Stimulated activated CD4-positive, alpha-beta T cell treated with anti-CD3 and anti-CD28 coated beads, Interleukin-2, amount 100 ng/mL, for 24 hours (primary cell): ENCODE results near the gene UBQLN4.
"Not testable (repeated sequence)": the region's sequence is repeated elsewhere in the genome, so short reads cannot be mapped to it uniquely, and the experiment has no call there.

Source experiments
- DNase-seq, 2 donors: peaks; one replicate each; pipeline ENCODE4 v3.0.0-alpha.2; 2020

The UBQLN4 gene

GRCh38 chr1:156080863-156081179 lies 27.2 kb upstream of the UBQLN4 start:
- DNase-seq, result no peak

DNA sequence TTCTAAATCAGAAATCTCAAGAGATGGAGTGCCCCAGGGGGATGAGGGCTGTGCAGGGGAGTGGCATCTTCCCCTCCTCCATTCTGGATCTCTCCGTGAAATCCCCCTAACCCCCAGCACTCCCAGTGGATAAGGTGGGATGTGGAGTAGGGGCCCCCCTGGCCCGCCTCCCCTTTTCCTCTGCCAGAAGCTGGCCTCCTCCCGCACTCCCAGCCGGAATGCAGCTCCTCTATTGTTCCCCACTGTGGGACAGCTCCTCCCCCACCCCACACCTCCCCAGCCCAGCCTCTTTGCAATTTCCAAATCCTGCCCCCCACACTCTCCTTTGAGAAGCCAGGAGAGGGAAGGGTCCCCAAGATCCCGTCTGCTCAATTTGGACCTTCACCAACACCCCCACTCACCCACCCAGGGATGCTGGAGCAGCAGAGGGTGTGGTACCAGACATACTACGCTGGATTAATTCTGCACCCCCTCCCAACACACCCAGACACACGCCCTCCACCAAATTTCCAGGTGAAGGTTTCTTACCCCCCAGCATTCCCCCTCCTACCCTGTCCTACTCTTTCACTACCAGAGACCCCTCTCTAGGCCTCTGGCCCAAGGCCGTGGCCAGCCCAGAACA lies 26.8 kb upstream of the UBQLN4 start:
- DNase-seq, result no peak

GRCh38 chr1:156079762-156080161 lies 26.2 kb upstream of the UBQLN4 start:
- no peak for DNase-seq

DNA sequence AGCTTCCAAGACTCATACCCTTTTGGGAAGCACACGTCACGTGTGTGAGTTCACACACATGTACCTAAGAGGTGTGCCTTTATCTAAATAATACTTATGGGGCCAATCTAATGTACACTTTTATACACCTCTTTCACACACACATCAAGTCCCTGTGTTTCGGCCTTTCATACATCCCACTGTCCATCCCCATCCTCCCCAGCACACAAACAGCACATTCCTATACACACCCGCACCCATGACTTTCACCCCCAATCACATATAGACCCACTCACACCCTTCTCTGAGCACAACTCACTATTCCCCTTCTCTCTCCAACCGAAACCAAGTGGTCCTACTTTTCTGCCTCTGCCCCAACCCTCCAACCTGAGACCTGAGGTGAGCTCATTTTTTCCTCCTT lies 25.1 kb upstream of the UBQLN4 start:
- DNase-seq, result no peak

GRCh38 chr1:156077430-156077760 lies 23.8 kb upstream of the UBQLN4 start:
- DNase-seq, result no peak

DNA sequence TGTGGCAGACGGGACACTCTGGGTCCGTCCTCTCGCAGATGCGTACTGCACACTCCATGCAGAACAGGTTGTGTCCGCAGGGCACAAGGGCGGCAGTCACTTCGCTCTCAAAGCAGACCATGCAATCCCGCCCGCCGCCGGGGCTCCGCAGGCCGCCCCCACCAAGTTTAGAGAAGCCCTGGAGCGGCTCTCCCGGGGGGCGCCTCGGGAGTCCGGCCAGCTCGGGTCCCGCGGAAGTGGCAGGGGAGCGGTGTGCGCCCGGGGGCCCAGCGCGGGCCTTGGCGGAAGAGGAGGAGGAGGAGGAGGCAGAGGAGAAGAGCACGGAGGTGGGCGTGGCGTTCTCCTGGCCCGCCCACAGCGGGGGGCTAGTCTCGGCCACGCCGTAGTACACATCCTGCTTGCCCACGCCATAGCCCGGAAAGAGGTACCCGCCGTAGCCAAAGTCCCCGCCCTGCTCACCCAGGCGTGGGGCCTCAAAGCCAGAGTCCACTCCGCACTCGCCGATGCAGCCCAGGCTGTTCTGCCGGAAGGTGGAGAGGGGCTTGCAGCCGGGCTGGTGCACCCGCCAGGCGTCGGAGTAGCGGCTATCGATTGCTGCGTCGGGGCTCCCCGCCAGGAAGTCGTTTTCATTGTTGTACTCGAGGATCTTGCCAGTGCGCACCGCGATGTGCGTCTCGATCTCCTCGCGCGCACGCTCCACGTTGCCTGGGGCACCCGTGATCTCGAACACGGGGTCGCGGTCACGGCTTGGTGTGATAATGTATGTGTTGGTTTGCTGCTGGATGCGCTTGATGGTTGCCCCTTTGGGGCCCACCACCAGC lies 23.2 kb upstream of the UBQLN4 start:
- DNase-seq, result no peak

- no peak for DNase-seq
Observed at GRCh38 chr1:156075775-156076204, 22.2 kb upstream of the UBQLN4 start.

DNA sequence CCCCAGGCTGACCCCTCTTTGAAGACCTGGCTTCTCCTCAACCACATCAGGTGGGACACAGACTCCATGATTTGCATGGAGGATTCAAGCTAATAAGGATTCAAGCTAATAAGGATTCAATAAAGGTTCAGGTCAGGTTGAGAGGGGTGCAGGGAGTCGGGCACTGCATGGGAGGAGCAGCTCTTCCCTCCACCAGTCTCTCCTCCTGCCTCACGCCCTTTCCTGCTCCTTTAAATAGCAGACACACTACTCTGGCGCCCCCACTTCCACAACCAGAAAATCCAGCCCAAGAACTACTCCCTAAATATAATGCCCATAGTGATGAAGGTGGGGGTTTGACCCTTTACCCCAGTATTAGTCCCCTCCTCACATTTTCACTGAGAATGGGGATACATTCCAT lies 21.6 kb upstream of the UBQLN4 start:
- no peak for DNase-seq

- no peak for DNase-seq
Observed at GRCh38 chr1:156074661-156075060, 21.1 kb upstream of the UBQLN4 start.

- no peak for DNase-seq
Observed at GRCh38 chr1:156073740-156074139, 20.1 kb upstream of the UBQLN4 start.

- DNase-seq, result no peak
Observed at GRCh38 chr1:156073110-156073687, 19.6 kb upstream of the UBQLN4 start.

- no peak for DNase-seq
Observed at GRCh38 chr1:156072251-156072650, 18.7 kb upstream of the UBQLN4 start.

DNA sequence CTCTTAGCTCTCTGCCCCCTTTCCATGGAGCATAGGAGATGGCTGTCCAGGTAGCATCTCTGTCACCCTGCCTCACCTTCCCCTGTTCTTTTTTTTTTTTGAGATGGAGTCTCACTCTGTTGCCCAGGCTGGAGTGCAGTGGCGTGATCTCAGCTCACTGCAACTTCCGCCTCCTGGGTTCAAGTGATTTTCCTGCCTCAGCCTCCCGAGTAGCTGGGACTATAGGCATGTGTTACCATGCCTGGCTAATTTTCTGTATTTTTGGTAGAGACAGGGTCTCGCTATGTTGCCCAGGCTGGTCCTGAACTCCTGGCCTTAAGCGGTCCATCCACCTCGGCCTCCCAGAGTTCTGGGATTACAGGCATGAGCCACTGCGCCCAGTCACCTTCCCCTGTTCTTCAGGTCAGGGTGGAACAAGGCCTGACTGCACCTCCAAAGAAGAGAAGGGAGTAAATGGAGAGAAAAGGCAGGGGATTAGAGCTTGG lies 17.8 kb upstream of the UBQLN4 start:
- not testable (repeated sequence) for DNase-seq

DNA sequence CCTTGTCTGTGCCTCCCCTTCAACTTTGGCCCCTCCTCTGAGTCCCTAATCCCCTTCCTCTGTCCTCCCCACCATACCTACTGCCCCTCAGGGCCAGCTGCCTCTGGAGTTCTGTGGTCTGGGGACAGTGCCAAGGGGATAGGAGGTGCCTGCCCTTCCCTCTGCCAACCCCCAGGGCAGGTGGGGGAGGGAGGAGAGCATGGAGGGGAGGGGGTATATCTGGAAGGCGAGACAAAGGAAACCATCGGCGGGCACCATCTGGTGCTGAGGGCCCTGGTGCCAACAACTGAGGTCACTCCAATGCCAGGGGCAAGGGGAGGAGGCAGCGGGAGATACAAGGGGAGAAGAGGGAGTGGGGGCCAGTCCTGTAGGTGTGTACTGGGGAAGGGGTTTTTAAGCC lies 16.9 kb upstream of the UBQLN4 start:
- no peak for DNase-seq

DNA sequence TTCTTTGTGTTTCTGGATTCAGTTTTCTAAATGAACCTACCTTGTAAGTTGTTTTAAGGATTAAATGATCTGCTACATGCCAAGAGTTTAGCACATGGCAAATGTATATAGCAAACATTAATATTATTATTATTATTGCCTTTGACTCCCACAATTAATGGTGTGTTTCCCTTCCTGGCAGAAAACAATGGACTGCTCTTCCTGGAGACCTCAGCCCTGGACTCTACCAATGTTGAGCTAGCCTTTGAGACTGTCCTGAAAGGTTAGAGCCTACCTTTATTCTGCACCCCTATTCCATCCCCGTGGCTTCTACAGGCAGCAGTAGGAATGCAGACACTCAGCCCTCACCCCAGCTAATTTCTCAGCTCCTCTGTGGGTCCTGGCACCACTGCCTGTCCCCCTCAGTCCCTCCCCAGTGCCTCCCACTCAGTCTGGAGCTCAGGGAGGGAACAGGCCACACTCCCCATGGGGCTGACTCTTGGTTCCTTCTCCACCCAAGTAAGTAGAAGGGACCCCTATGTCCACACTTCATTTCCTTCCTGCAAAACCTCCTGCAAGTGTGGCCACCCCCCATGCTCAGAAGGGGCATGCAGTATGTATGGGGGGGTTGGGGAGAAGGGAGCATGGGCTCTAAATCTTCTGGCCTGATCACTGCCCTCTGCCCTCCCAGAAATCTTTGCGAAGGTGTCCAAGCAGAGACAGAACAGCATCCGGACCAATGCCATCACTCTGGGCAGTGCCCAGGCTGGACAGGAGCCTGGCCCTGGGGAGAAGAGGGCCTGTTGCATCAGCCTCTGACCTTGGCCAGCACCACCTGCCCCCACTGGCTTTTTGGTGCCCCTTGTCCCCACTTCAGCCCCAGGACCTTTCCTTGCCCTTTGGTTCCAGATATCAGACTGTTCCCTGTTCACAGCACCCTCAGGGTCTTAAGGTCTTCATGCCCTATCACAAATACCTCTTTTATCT lies 16.2 kb upstream of the UBQLN4 start:
- DNase-seq, result no peak

DNA sequence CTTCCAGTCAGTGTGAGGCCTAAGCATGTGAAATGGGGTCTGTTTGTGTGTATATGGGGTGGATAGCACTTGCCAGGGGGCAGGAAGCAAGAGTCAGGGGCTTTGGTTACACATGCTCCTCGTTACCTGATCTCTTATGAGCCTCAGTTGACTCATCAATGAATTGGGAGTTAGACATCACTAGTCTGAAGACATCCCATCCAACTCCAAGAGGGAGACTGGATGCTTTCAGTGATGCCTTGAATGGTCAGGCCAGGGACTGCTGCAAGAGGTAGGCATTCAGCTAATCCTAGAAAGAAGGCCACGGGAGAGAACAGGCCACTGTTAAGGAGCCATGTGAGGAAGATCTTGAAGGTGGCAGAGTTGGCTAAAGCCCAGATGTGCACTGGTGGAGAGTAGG lies 13.7 kb upstream of the UBQLN4 start:
- no peak for DNase-seq

DNA sequence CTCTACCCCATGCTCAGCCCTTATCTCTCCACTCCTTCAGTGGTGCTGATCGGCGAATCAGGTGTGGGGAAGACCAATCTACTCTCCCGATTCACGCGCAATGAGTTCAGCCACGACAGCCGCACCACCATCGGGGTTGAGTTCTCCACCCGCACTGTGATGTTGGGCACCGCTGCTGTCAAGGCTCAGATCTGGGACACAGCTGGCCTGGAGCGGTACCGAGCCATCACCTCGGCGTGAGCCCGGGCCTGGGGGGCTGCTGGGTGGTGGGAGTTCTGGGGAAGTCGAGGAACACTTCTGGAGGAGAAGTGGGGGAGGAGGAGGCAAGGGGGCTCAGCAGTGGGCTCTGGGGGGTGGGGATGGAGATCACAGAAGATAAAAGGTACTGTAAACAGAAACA lies 12.3 kb upstream of the UBQLN4 start:
- no peak for DNase-seq

- DNase-seq, result no peak
Observed at GRCh38 chr1:156065212-156065611, 11.6 kb upstream of the UBQLN4 start.

DNA sequence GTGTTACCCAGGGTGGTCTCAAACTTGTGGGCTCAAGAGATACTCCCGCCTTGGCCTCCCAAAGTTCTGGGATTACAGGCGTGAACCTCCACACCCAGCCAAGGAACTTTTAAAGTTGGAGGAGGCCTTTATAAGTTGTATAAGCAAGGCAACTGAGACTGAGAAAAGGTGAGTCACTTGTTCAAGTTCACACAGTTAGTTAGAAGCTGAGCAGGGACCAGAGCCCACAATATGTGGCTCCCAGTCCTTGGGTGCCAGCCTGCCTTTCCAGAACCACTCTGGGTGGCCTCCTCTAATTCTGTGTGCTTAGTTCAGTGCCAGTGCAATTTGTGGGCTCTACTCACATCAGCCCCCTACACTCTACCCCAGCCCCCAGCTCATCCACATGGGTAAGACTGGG lies 11.0 kb upstream of the UBQLN4 start:
- DNase-seq, result no peak

DNA sequence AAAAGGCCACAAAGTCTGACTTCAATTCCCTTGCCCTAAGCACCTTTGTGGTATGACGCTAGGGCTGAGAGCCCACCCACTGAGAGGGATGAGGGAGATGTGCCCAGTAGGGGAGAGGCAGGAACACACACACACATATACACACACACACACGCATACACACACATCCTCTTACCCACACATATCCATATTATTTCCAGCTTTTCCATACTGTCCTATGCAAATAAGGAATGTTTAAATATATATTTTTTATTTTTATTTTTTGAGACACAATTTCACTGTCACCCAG lies 10.3 kb upstream of the UBQLN4 start:
- no peak for DNase-seq

GRCh38 chr1:156062189-156062588 lies 8.6 kb upstream of the UBQLN4 start:
- no peak for DNase-seq

GRCh38 chr1:156060937-156061636 lies 7.5 kb upstream of the UBQLN4 start, which contains the start of gene RAB25:
Gene RAB25 (plus strand): TSS chr1:156061160. CDS start chr1:156061401, 241 bp downstream.
- no peak for DNase-seq
